GM21717 (cell line): ENCODE results near the gene PI3.
"Not testable (repeated sequence)": the region's sequence is repeated elsewhere in the genome, so short reads cannot be mapped to it uniquely, and the experiment has no call there.

Experiments used
- ATAC-seq: cut with Tn5 transposase; IDR thresholded peaks from one replicate; pipeline ENCODE4 v1.9.1; 2021; ENCODE audit warnings: mild to moderate bottlenecking, moderate library complexity; ENCODE audit not compliant: unreplicated experiment

Gene PI3, protein sequence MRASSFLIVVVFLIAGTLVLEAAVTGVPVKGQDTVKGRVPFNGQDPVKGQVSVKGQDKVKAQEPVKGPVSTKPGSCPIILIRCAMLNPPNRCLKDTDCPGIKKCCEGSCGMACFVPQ

GRCh38 chr20:45174434-45175364 is at the start of gene PI3:
PI3 (plus strand) TSS chr20:45174902; CDS start chr20:45174923, 21 bp downstream.
- ATAC-seq: no peak

- no peak for ATAC-seq
Observed at GRCh38 chr20:45128099-45128498, 46.6 kb upstream of the PI3 start.

DNA sequence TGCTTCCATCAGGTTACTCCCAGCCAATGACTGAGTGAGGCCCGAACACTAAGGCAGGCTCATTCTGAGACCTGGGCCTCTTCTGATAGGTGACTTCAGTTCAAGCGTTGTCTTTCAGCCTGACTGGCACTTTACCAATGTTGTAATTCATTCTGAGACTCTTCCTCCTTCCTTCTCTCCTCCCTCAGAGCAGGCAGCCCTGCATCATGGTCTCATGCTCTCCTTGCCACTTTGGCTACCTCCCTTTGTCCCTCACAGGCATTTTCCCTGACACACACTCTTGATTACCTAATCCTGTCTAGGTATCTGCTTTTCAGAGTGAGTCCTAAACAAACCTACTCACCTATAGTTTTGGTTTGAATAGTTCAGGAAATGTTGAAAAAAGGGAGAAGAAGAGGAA is 37.8 kb upstream of the PI3 start:
- ATAC-seq: no peak

GRCh38 chr20:45138561-45139300 is 36.0 kb upstream of the PI3 start:
- no peak for ATAC-seq

DNA sequence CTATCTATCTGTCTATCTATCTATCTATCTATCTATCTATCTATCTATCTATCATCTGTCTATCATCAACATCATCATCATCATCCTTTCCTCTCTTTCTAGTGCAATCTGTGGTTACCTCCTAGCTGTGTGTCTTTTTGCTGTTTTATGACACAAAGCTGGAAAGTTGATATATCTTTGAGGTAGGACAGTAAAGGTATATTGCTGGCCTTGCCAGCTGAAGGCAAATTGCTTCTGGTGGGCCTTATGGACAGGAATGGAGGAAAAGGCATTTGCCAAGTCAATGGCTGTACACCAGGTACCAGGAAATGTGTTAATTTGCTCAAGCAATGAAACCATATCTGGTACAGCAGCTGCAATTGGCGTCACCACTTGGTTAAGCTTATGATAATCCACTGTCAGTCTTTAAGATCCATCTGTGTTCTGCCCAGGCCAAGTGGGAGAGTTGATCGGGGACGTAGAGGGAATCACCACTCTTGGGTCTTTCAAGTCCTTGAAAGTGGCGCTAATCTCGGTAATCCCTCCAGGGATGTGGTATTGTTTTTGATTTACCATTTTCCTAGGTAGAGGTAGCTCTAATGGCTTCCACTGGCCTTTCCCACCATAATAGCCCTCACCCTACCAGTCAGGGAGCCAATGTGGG is 34.8 kb upstream of the PI3 start:
- not testable (repeated sequence) for ATAC-seq

DNA sequence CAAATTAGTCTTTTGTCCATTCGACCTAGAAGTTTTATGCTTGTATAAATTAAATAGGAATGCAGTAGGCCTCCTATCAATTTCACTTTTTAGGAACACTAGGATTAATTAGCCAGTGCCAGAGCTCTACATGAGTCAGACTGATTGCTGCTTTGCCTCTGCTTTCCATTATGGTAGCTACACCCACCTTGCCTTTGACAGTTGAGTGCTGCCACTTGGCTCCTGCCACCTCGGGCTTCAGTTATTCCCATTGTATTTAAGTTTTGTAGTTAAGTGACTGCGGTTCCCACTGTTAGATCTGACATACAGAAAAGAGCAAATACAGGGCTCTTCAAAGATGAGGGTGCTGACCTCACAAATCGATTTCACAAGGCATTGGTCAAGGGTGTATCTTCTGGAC is 33.9 kb upstream of the PI3 start:
- no peak for ATAC-seq

- no peak for ATAC-seq
Observed at GRCh38 chr20:45149062-45149461, 25.6 kb upstream of the PI3 start.

DNA sequence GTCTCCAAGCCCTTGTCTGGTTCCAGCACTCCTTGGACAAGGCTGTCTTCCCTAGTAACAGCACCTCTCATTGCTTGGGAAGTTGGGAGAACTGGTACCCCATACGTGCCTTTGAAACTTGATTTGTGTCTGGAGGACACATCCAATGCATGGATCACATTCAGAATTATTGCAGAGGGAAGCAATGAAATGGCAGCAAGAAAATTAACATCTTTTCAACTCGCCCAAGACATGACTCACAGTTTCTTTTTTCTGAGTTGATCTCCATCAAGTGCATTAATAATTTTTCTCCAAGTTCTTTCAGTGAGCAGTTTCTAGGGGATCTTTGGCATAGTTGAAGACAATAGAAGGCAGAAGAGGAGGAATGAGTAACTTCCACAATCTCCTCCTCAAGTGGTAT is 22.3 kb upstream of the PI3 start:
- no peak for ATAC-seq

GRCh38 chr20:45153147-45153546 is 21.6 kb upstream of the PI3 start:
- no peak for ATAC-seq

DNA sequence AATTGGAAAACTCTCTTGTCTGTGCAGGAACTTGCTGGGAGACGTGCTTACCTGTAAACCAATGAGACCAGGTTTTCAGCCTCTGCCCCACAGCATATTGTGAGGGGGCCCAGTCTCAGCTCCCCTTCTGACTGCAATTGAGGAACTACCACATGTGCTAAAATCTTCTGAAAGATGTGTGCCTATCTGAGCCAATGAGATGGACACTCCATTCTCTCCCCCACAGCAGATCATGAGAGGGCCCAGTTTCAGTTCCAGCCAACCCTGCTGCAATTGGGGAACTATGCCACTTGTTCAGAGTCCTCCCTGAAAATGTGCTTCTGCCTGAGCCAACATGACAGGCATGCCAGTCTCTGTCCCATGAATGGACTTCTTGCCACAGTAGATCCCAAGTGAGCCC is 20.9 kb upstream of the PI3 start:
- ATAC-seq: no peak

- no peak for ATAC-seq
Observed at GRCh38 chr20:45154183-45154582, 20.5 kb upstream of the PI3 start.

DNA sequence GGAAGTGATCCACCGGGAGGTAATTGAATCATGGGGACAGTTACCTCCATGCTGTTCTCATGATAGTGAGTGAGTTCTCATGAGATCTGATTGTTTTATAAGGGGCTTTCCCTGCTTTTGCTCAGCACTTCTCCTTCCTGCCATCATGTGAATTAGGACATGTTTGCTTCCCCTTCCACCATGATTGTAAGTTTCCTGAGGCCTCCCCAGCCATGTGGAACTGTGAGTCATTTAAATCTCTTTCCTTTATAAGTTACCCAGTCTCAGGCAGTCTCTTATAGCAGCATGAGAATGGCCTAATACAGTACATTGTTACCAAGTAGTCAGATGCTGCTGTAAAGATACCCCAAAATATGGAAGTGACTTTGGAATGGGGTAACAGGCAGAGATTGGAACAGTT is 19.9 kb upstream of the PI3 start:
- ATAC-seq: not testable (repeated sequence)

GRCh38 chr20:45156713-45157112 is 18.0 kb upstream of the PI3 start:
- ATAC-seq: no peak

- no peak for ATAC-seq
Observed at GRCh38 chr20:45157962-45158361, 16.7 kb upstream of the PI3 start.

DNA sequence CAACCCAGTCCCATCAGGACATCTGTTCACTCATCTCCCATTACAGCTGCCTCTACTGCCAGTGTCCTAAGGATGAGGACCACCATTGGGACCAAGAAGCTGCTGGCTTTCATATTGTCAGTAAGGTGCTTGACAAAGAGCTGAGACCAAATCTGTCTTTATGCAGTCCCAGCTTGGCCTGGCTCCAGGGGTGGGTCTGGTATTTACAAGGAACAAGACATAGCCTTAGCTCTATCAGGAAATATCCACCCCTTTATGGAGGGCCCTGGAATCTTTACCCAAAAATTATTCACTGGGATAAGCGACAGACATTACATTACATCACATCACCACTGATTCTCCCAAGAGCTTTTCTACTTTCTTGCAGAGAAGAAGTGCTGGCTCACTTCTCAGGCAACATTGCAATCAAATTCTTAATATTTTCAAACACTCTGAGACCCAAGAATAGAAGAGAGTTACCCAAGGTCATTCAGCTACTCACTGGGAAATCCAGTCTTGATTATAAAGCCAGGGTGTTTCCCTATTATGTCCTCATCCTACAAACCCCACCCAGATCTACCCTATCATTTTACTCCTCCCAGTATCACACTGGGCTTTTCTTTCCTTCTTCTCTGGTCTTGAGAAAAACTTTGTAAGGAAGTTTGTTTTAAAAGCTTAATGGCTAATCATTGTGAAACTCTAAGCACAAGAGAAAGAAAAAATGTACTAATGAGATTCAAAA is 11.5 kb upstream of the PI3 start:
- no peak for ATAC-seq

DNA sequence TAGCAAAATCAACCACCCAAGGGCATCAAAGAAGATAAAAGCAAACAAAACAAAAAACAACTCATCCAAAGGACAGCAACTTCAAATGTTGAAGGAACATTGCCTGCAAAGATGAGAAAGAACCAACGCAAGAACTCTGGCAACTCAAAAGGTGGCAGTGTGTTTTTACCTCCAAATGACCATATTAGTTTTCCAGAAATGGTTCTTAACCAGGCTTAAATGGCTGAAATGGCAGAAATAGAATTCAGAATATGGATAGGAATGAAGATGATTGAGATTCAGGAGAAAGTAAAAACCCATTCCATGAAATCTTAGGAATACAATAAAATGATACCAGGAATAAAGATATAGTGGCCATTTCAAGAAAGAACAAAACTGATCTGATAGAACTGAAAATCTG is 9.8 kb upstream of the PI3 start:
- ATAC-seq: no peak

DNA sequence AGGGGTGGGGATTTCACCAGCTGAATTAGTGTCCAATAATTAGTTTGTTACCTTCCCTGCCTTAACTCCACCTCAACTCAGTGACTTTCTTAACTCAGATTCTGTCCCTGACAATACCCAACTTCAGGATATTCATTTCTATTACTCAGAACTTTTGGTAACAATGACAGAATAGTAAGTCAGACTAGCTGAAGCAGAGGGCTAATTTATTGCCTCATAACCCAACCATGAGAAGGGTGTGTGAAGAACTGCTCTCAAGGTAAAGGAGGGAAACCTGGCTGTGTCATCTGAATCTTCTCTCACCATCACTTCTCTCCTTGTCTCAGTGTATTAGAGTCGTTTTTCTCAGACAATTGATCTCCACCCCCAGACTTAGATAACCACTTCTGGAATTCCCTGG is 1.2 kb upstream of the PI3 start:
- ATAC-seq: no peak

DNA sequence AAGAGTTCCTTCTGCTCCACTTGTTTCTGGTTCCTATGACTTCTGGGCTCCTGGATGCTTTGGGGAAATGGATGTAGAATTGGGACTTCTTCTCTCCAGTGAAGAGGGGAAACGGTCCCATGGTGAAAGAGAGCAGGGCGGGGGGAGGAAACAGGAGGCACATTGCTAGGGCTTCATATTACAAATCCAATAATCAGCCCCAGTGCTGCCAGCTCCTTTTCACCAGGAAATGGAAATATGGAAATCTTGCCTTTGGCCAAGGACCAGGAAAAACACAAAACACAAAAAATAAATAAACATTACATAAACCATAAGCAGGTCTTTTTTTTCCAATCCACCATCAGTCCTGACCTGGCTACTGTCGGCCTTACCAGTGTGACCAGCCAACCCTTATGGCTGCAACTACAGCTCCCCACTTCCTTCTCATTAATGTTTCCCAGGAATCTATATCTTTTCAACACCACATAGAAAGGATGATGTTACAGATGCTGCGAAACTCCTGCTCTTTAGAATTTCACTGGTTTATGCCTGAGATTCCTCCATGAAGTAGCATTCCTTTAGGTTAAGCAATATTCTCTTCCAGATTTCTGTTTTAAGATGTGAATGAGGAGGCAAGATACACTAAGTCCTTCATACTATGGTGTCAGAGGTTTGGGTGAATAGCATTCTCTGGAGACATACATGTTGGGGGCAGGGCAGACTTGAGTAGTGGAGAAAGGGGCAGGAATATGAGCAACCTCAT is 2.0 kb downstream of the PI3 start:
- ATAC-seq: no peak

DNA sequence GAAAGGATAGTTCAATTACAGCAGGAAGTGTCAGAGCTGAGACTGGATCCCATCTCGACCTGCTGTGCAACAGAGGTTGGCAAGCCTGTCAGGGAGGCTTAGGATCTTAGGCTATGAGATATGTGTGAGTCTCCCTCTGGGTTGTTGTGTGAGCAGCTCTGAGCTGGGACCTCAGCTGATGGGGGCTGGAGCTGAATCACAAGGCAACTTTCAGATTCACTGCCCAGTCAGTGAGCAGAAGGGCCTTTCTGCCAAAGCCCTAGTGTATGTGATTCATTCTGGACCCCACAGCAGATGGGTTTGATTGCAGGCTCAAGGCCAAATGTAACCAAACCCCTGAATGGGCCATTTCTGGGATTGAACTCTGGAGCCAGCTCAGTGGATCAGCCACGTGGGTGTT is 4.5 kb downstream of the PI3 start:
- no peak for ATAC-seq

DNA sequence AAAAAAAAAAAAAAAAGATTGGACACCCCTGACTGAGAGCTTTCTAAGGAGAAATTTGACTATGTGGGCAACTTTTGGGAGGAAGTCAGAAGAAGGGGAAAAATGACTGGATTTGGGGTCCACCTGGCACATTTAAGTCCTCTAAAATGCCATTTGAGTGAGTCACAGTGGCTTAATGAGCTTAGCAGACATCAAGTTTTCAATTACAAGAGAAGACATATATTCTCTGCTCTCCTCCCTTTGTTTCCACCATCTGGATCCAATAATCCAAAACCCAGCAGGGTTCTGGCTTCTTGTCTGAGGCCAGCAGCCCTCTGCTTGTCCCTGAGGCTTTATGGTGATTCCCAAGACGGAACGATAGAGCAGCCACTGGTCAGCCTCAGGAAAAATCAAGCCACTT is 6.9 kb downstream of the PI3 start:
- ATAC-seq: no peak
